Tibial nerve (tissue), 4 donors: ENCODE measurements around the gene FGF23. TPM values are rescaled to one million over a fixed set of nuclear protein-coding genes. Genes with fewer than 3 reads are reported as not detected.

Experiments used
- DNase-seq, 2 donors: peaks; one replicate each; pipeline ENCODE4 v3.0.0-alpha.2; 2019; ENCODE audit warnings: low spot score in 2 of 2
- H3K27ac ChIP-seq, 4 donors: fragments of 200-600 bp; sonication (generic) in 3 of 4; one replicate each; pipeline ENCODE4 v1.5.1; 2017 to 2019; ENCODE audit warnings: mild to moderate bottlenecking in 1 of 4
- H3K27me3 ChIP-seq, 2 donors: fragments of 200-600 bp; sonication (generic) in 1 of 2; one replicate each; pipeline versions ENCODE4 v1.5.1 to v1.6.0; 2017 to 2019
- H3K36me3 ChIP-seq, 3 donors: fragments of 200-600 bp; sonication (generic); one replicate each; pipeline ENCODE4 v1.5.1; 2018 to 2019
- H3K4me1 ChIP-seq, 4 donors: fragments of 200-600 bp; sonication (generic) in 3 of 4; one replicate each; pipeline ENCODE4 v1.5.1; 2017 to 2019
- H3K4me3 ChIP-seq, 4 donors: fragments of 200-600 bp; sonication (generic) in 3 of 4; one replicate each; pipeline ENCODE4 v1.5.1; 2017 to 2019; ENCODE audit warnings: mild to moderate bottlenecking in 1 of 4, moderate library complexity in 1 of 4
- H3K9me3 ChIP-seq, 4 donors: fragments of 200-600 bp; sonication (generic) in 3 of 4; one replicate each; pipeline ENCODE4 v1.5.1; 2017 to 2019
- CTCF ChIP-seq, 5 experiments: fragments of 200-600 bp in 3 of 5; fragments of 450-650 bp in 2 of 5; sonication (generic) in 3 of 5; IDR thresholded peaks; one replicate each; pipeline ENCODE4 v1.5.1; 2016 to 2019; ENCODE audit warnings: antibody characterized with exemption in 5 of 5, mild to moderate bottlenecking in 3 of 5, moderate library complexity in 2 of 5
- EP300 ChIP-seq, 2 donors: sonication (generic); formaldehyde crosslinking; IDR thresholded peaks; one replicate each; pipeline ENCODE4 v1.6.1; 2017; ENCODE audit warnings: antibody characterized with exemption in 2 of 2, mild to moderate bottlenecking in 1 of 2
- POLR2A ChIP-seq, 2 donors: fragments of 450-650 bp; IDR thresholded peaks; one replicate each; pipeline ENCODE4 v1.6.1; 2017; ENCODE audit warnings: antibody characterized with exemption in 2 of 2, mild to moderate bottlenecking in 2 of 2, moderate library complexity in 2 of 2
- WGBS, 2 donors: methylation state at CpG; one replicate each; pipeline ENCODE4 v1.1.5; 2018; 5-methylcytosine and 5-hydroxymethylcytosine counted together
- total RNA-seq, 4 donors: library from RNA; depleted of rRNA; stranded (reverse); fragments of >200 nt; gene quantifications; one replicate each; pipeline ENCODE4 v1.1.0, GENCODE V29; 2016

Gene FGF23
- total RNA-seq, 4 donors from 2014 or later = not detected

- TF ChIP-seq POLR2A (IDR thresholded peaks at IDR 0.05) = no peak
- TF ChIP-seq CTCF (IDR thresholded peaks at IDR 0.05) = no peak
- TF ChIP-seq EP300 (IDR thresholded peaks at IDR 0.05) = no peak
- H3K36me3 ChIP-seq = no peaks in the 10 kb centered on the region
- no peaks in the 10 kb centered on the region for H3K9me3 ChIP-seq
- H3K4me3 ChIP-seq = no peak overlapping the region
- H3K27me3 ChIP-seq = no peaks in the 10 kb centered on the region
- WGBS, 2 donors = 63 to 76% methylated on average over 4 of the region's 4 CpGs
- H3K27ac ChIP-seq = no peak overlapping the region
- H3K4me1 ChIP-seq = peaks cover 0 to 31% (median 6%) of the 10 kb centered on the region in 4 donors
- no peak for DNase-seq
These were observed 56.1 kb downstream of the FGF23 start for GRCh38 chr12:4323396-4323795.

GRCh38 chr12:4322726-4323125 is 56.8 kb downstream of the FGF23 start:
- Histone ChIP-seq H3K27me3 (no peaks in the 10 kb centered on the region), H3K4me3 (no peak overlapping the region), H3K27ac (no peak overlapping the region), H3K36me3 (no peaks in the 10 kb centered on the region), H3K9me3 (no peaks in the 10 kb centered on the region), H3K4me1 (peaks cover 0 to 31% (median 6%) of the 10 kb centered on the region in 4 donors)
- TF ChIP-seq CTCF (IDR thresholded peaks at IDR 0.05) (no peak), EP300 (IDR thresholded peaks at IDR 0.05) (no peak), POLR2A (IDR thresholded peaks at IDR 0.05) (no peak)
- 63 to 66% methylated on average over 5 of the region's 5 CpGs for WGBS, 2 donors
- DNase-seq = no peak

- Histone ChIP-seq H3K4me1 (peaks cover 0 to 31% (median 6%) of the 10 kb centered on the region in 4 donors), H3K4me3 (peak within 1 kb of the TSS; percentile 54 to 89 (median 80)), H3K27ac (peak within 1 kb of the TSS; percentile 9 to 84 (median 76)), H3K9me3 (no peaks in the 10 kb centered on the region), H3K36me3 (no peaks in the 10 kb centered on the region), H3K27me3 (no peaks in the 10 kb centered on the region)
- peak; percentile 34 to 75 for TF ChIP-seq POLR2A (IDR thresholded peaks at IDR 0.05)
- TF ChIP-seq CTCF (IDR thresholded peaks at IDR 0.05) = peak in 2 of 5 experiments; percentile 14 to 40
- peak in 1 of 2 donors; percentile 79 for TF ChIP-seq EP300 (IDR thresholded peaks at IDR 0.05)
- 0 to 1% methylated on average over 33 to 56 of the region's 76 CpGs for WGBS, 2 donors
- peak; percentile 74 to 81 for DNase-seq
These were observed 58.4 kb downstream of the FGF23 start, which contains the start of gene TIGAR for GRCh38 chr12:4320853-4321701. Gene TIGAR, plus strand, starts transcription at chr12:4321213. Its CDS starts 59 bp downstream, at chr12:4321272.

GRCh38 chr12:4320497-4320852 is 59.0 kb downstream of the FGF23 start:
- H3K9me3 ChIP-seq = no peaks in the 10 kb centered on the region
- WGBS, 2 donors = 1% methylated on average over 13 of the region's 13 CpGs
- peak overlapping the region; percentile 54 to 88 (median 64) for H3K4me3 ChIP-seq
- H3K27ac ChIP-seq = peak overlapping the region in 3 of 4 donors; percentile 73 to 84 (median 80)
- DNase-seq = no peak
- no peaks in the 10 kb centered on the region for H3K27me3 ChIP-seq
- peaks cover 0 to 31% (median 6%) of the 10 kb centered on the region in 4 donors for H3K4me1 ChIP-seq
- TF ChIP-seq POLR2A (IDR thresholded peaks at IDR 0.05) (no peak), EP300 (IDR thresholded peaks at IDR 0.05) (no peak), CTCF (IDR thresholded peaks at IDR 0.05) (no peak)
- H3K36me3 ChIP-seq = no peaks in the 10 kb centered on the region

Other genes starting within 250 kb of the FGF23 start
- 100 to 1,000 TPM in 1 of 4 donors, 10 to 100 TPM in 3; 84.1 to 124 (median 89.7) TPM for gene CCND2, start 106.0 kb downstream of the FGF23 start, total RNA-seq
- gene TIGAR, start 58.5 kb downstream of the FGF23 start, total RNA-seq = 1 to 10 TPM; 1.8 to 4.4 (median 2.5) TPM
- gene FGF6, start 66.1 kb upstream of the FGF23 start, total RNA-seq = not detected
- gene RAD51AP1, start 159.2 kb upstream of the FGF23 start, total RNA-seq = 1 to 10 TPM in 2 of 4 donors, under 1 TPM in 2; 0.44 to 4.8 (median 1.6) TPM
- gene DYRK4, start 182.5 kb upstream of the FGF23 start, total RNA-seq = 10 to 100 TPM; 26.7 to 54.0 (median 40.9) TPM